Cardiac fibroblast (primary cell): ENCODE data around the gene GIMAP1.

Experiments used
- DNase-seq, 2 donors: peaks; one replicate each; pipeline versions ENCODE4 v3.0.0 to v3.0.0-alpha.2; 2010; ENCODE audit warnings: low read depth in 2 of 2
- H3K4me3 ChIP-seq, 2 donors: replicated peaks in 1 of 2; 1 replicate in 1 of 2; 2 replicates in 1 of 2; pipeline ENCODE4 v1.5.1; 2011; ENCODE audit warnings: low read depth in 2 of 2, low read length in 2 of 2, mild to moderate bottlenecking in 2 of 2, moderate library complexity in 1 of 2
- CTCF ChIP-seq: IDR thresholded peaks from one replicate; pipeline ENCODE4 v1.5.1; 2011; ENCODE audit warnings: low read depth, mild to moderate bottlenecking, low read length, inconsistent platforms

Gene GIMAP1

GRCh38 chr7:150685219-150686029 lies 31.0 kb upstream of the GIMAP1 start, which contains the start of gene GIMAP2:
Gene GIMAP2, plus strand, starts transcription at chr7:150685706. Its CDS starts 1,354 bp downstream, at chr7:150687060.
- peak within 1 kb of the TSS in 1 of 2 donors; percentile 25 for H3K4me3 ChIP-seq
- no peak for TF ChIP-seq CTCF
- DNase-seq: peak; percentile 10 to 37

- no peak for DNase-seq
- no peak for TF ChIP-seq CTCF
- H3K4me3 ChIP-seq: peak overlapping the region in 1 of 2 donors; percentile 25
Measured at GRCh38 chr7:150686030-150686631, 30.3 kb upstream of the GIMAP1 start.

GRCh38 chr7:150688630-150689029 lies 27.8 kb upstream of the GIMAP1 start:
- TF ChIP-seq CTCF: no peak
- no peak for DNase-seq
- no peak overlapping the region for H3K4me3 ChIP-seq

- TF ChIP-seq CTCF: no peak
- no peak for DNase-seq
Measured at GRCh38 chr7:150695654-150696053, 20.8 kb upstream of the GIMAP1 start.

GRCh38 chr7:150703209-150703608 lies 13.2 kb upstream of the GIMAP1 start:
- DNase-seq: no peak
- no peak for TF ChIP-seq CTCF
- no peak overlapping the region for H3K4me3 ChIP-seq

More at GRCh38 chr7:150695654-150696053, 20.8 kb upstream of the GIMAP1 start:
- H3K4me3 ChIP-seq: no peak overlapping the region

GRCh38 chr7:150715293-150715692 lies 1.1 kb upstream of the GIMAP1 start:
- TF ChIP-seq CTCF: no peak
- no peak for DNase-seq
- H3K4me3 ChIP-seq: no peak overlapping the region
